Right renal cortex interstitium (tissue), 3 donors: ENCODE measurements around the gene NPRL2. TPM values are rescaled to one million over a fixed set of nuclear protein-coding genes. Genes with fewer than 3 reads are reported as not detected.

Source experiments
- polyA plus RNA-seq, 3 donors: library from polyadenylated mRNA; unstranded; fragments of 120-200 nt; gene quantifications; one replicate each; pipeline ENCODE4 v1.2.1, GENCODE V29; 2013; ENCODE audit not compliant: insufficient read length in 3 of 3

The NPRL2 gene
- polyA plus RNA-seq, 3 donors, result 31.0 to 35.2 (median 33.8) TPM

Other genes starting within 250 kb of the NPRL2 start
- 10 to 100 TPM; 67.4 to 80.1 (median 70.8) TPM for gene SEMA3F, start 195.5 kb downstream of the NPRL2 start, polyA plus RNA-seq
- not detected for gene GNAT1, start 159.2 kb downstream of the NPRL2 start, polyA plus RNA-seq
- 10 to 100 TPM in 1 of 3 donors, 1 to 10 TPM in 2; 5.0 to 11.0 (median 6.8) TPM for gene SLC38A3, start 145.5 kb downstream of the NPRL2 start, polyA plus RNA-seq
- 100 to 1,000 TPM; 211 to 230 (median 220) TPM for gene GNAI2, start 114.6 kb downstream of the NPRL2 start, polyA plus RNA-seq
- gene SEMA3B, start 81.6 kb downstream of the NPRL2 start, polyA plus RNA-seq, result 10 to 100 TPM; 75.2 to 77.0 (median 76.3) TPM
- gene LSMEM2, start 71.7 kb downstream of the NPRL2 start, polyA plus RNA-seq, result under 1 TPM; 0.42 to 0.54 (median 0.50) TPM
- 10 to 100 TPM; 35.0 to 39.1 (median 37.7) TPM for gene IFRD2, start 58.3 kb downstream of the NPRL2 start, polyA plus RNA-seq
- 1 to 10 TPM; 2.9 to 3.2 (median 3.1) TPM for gene HYAL3, start 51.4 kb downstream of the NPRL2 start, polyA plus RNA-seq
- gene NAA80, start 51.4 kb downstream of the NPRL2 start, polyA plus RNA-seq, result 1 to 10 TPM; 7.6 to 8.6 (median 8.2) TPM
- 1 to 10 TPM; 6.3 to 7.1 (median 7.0) TPM for gene HYAL1, start 47.2 kb downstream of the NPRL2 start, polyA plus RNA-seq
- gene HYAL2, start 28.0 kb downstream of the NPRL2 start, polyA plus RNA-seq, result 10 to 100 TPM; 62.7 to 74.3 (median 70.7) TPM
- gene TUSC2, start 22.6 kb downstream of the NPRL2 start, polyA plus RNA-seq, result 10 to 100 TPM; 22.6 to 25.7 (median 24.5) TPM
- 10 to 100 TPM; 16.1 to 17.0 (median 16.4) TPM for gene RASSF1, start 9.9 kb downstream of the NPRL2 start, polyA plus RNA-seq
- 1 to 10 TPM; 3.3 to 4.1 (median 3.4) TPM for gene ZMYND10, start 5.0 kb downstream of the NPRL2 start, polyA plus RNA-seq
- gene CYB561D2, start 87 bp upstream of the NPRL2 start, polyA plus RNA-seq, result 10 to 100 TPM; 14.9 to 16.7 (median 15.6) TPM
- gene TMEM115, start 8.7 kb upstream of the NPRL2 start, polyA plus RNA-seq, result 10 to 100 TPM; 30.9 to 35.9 (median 32.3) TPM
- gene CACNA2D2, start 152.9 kb upstream of the NPRL2 start, polyA plus RNA-seq, result 10 to 100 TPM; 13.9 to 16.1 (median 14.0) TPM
- 10 to 100 TPM; 14.0 to 16.8 (median 16.0) TPM for gene C3orf18, start 217.0 kb upstream of the NPRL2 start, polyA plus RNA-seq
- 10 to 100 TPM; 19.5 to 20.8 (median 19.9) TPM for gene HEMK1, start 218.7 kb upstream of the NPRL2 start, polyA plus RNA-seq